ENCODE measurements around the gene STAC3.

DNA sequence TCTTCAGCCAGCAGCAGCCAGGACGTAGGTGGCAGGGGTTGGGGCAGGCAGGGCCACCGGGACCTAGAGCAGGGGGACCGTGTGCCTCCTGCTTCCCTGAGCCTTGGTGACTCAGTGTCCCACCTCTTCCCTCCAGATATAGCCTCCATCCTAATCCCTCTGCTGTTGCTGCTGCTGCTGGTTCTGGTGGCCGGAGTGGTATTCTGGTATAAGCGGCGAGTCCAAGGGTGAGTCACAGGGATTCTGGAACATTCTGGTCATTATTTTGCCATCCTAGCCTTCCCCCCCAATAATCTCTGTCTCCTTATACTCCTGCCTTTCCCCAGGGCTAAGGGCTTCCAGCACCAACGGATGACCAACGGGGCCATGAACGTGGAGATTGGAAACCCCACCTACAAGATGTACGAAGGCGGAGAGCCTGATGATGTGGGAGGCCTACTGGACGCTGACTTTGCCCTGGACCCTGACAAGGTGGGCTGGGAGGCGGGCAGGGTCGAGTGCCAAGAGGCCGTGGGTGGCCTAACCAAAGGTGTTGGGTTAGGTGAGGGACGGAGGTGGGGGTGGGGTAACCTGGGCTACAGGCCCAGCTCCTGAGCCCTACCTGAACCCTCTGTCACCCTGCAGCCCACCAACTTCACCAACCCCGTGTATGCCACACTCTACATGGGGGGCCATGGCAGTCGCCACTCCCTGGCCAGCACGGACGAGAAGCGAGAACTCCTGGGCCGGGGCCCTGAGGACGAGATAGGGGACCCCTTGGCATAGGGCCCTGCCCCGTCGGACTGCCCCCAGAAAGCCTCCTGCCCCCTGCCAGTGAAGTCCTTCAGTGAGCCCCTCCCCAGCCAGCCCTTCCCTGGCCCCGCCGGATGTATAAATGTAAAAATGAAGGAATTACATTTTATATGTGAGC, 38.9 kb downstream of the STAC3 start:
- TF ChIP-seq RXRA (IDR thresholded peaks at IDR 0.05) = no peak
- TF ChIP-seq, protein P1, sequence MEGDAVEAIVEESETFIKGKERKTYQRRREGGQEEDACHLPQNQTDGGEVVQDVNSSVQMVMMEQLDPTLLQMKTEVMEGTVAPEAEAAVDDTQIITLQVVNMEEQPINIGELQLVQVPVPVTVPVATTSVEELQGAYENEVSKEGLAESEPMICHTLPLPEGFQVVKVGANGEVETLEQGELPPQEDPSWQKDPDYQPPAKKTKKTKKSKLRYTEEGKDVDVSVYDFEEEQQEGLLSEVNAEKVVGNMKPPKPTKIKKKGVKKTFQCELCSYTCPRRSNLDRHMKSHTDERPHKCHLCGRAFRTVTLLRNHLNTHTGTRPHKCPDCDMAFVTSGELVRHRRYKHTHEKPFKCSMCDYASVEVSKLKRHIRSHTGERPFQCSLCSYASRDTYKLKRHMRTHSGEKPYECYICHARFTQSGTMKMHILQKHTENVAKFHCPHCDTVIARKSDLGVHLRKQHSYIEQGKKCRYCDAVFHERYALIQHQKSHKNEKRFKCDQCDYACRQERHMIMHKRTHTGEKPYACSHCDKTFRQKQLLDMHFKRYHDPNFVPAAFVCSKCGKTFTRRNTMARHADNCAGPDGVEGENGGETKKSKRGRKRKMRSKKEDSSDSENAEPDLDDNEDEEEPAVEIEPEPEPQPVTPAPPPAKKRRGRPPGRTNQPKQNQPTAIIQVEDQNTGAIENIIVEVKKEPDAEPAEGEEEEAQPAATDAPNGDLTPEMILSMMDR (IDR thresholded peaks at IDR 0.05; ENCODE audit: low read depth, low read length, missing input control) = no peak
